Endometrial microvascular endothelial cells (primary cell): ENCODE results near the gene KLHL42. TPM values are rescaled to one million over a fixed set of nuclear protein-coding genes. Genes with fewer than 3 reads are reported as not detected.

Experiments
- in situ Hi-C: cut with HindIII; loops from 2 replicates; pipeline ENCODE4 v1.10.0; 2017; ENCODE audit warnings: low sequenced_read_pairs, low pct_unique_long_range_greater_than_20kb; ENCODE audit errors: inconsistent ontology term
- total RNA-seq: library from RNA; depleted of rRNA; stranded (reverse); fragments of >200 nt; gene quantifications from one replicate; pipeline ENCODE4 v1.2.3, GENCODE V29; 2015; ENCODE audit errors: inconsistent ontology term

The KLHL42 gene
- total RNA-seq, 1 donor from 2014 or later: 36.9 TPM

DNA sequence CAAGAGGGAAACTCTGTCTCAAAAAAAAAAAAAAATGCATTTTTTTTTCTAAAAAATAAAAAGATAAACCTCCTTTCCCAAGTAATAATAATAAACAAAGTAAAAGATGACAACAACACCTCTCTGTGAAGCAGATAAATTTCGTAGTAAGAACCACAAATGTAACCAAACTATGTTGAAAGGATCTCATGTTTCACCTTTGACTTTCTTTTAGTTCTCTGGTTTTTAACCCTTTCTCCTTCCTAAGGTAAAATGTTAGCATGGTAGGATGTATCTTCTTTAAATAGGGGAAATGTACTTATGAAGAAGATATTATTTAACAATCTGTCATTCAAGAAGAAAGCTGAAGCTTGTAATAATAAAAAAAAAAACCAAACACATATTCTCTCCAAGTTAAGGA is 1.8 kb upstream of the KLHL42 start:
- in situ Hi-C loops: no loop called here

DNA sequence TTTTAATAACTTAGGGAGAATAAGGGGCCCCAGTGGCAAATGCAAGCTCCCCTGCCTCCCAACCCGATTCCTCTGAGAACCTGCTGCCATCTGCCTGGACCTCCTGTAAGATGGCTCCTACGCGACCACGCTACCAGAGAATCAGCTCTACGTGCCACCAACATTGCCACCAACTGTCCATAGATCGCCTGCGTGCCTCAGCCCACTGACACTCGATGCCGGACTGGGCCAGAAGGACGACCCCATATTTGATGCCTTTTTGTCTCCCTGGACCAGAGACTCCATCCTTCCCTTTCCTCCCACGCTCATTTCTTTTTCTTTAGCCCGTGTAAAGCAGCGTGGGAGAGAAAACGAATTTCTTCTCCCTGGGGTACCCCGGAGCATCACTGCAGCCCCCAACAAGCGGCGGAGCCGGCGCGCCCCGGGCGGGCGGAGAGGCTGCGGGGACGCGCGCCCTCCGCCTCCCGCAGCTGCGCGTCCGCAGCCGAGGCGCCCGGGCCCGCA is 565 bp upstream of the KLHL42 start:
- in situ Hi-C loops: no loop called here

DNA sequence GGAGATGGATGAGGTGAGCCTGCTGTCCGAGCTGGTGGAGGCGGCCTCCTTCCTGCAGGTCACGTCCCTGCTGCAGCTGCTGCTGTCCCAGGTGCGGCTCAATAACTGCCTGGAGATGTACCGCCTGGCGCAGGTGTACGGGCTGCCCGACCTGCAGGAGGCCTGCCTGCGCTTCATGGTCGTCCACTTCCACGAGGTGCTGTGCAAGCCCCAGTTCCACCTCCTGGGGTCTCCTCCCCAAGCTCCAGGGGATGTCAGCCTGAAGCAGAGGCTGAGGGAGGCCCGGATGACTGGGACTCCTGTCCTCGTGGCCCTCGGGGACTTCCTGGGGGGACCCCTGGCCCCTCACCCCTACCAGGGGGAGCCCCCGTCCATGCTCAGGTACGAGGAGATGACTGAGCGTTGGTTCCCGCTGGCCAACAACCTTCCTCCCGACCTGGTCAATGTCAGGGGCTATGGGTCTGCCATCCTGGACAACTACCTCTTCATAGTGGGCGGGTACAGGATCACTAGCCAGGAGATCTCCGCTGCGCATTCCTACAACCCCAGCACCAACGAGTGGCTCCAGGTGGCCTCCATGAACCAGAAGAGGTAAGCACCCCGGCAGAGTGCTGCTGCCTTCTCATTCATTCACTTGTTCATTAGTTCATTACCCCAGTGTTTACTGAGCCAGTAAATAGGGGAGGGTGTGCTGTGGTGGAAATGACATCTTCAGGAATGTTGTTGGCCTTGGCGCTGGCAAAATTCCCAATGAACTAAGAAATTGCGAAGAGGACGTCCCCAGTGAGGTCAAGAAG is 777 bp downstream of the KLHL42 start:
- in situ Hi-C loops: no loop called here

DNA sequence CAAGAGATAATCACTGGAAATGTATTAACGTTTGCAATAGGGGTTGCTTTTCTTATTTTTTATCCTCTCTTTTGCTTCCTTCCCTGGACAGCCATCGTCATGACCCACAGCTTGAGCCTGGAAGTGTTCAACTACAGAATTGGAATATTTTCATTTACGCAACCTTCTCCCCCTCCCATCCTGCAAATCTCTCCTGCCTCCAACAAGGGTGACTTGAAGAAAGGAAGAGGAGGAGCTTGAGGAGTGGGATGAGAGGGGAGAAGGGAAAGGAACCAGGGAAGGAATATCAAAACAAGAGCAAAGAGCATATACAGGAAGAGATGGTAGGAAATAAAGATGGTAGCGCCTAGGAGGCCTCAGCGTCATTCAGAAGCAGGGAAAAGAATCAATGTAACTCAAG is 1.6 kb downstream of the KLHL42 start:
- in situ Hi-C loops: no loop called here

- in situ Hi-C loops: no loop called here
Observed at GRCh38 chr12:27782481-27782880, 2.4 kb downstream of the KLHL42 start.

DNA sequence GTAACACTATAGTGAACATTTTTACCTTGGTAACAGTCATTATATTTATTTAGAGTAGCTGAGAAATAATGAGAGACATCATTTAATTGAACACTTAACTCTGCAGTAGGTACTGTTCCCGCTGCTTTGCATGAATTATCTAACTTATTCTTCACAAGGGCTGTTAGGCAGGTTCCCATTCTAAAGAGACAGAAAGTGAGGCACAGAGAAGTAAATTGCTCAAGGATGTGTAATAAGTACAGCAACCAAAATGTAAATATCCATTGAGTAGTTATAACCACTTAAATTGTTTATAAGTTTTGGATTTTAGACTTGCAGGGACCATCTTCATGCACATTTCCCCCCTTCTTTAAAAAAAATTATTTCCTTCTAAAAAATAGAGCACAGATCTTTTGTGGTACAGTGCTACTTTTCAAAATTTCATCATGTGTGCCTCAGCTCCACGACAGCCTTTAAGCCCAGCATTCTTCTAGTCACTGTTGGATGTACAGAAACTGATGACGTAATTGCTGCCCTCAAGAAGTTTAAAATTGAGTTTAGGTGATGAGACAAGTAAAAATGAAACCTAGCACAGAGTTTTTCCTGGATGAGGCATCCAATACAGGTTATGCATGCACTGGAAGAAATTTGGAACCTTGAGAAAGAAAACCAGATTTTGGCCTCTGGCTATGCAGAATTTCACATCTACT is 6.0 kb downstream of the KLHL42 start:
- in situ Hi-C loops: no loop called here

DNA sequence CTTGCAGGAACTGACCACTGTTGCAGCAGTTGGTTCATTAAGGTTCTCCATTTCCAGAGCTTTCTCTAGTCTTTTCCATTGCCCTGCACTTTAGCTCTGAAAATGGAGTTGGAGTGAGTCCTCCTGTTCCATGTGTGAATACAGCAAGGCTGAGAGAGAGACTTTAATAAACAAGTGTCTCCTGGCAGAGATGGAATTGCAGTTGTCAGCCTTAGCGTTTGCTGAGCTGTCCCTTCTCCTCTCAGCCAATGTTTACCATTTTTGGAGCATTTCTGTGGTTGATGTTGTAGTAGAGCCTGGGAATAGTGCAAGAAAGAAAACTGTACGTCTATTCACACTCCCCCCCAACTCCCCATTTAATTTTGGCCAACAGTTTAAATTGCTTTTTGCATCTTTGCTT is 7.5 kb downstream of the KLHL42 start:
- in situ Hi-C loops: no loop called here

DNA sequence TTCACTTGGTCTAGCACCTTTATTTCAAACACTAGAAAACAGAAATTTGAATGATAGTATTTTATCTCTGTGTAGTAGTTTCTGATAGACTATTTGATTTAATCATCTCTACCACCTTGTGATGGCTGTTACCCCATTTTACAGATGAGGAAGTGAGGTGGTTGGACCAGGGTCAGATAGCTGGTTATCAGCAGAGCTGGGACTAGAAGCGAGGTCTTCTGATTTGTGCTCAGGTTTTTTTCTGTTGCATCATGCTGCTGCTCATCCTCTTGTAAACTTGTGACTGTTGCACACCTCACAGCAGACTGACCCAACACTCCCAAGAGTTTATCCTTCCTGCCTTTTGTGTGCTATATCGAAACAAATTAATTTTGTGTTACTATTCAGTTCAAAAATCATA is 10.1 kb downstream of the KLHL42 start:
- in situ Hi-C loops: no loop called here

- in situ Hi-C loops: no loop called here
Observed at GRCh38 chr12:27794818-27795584, 15.0 kb downstream of the KLHL42 start.

DNA sequence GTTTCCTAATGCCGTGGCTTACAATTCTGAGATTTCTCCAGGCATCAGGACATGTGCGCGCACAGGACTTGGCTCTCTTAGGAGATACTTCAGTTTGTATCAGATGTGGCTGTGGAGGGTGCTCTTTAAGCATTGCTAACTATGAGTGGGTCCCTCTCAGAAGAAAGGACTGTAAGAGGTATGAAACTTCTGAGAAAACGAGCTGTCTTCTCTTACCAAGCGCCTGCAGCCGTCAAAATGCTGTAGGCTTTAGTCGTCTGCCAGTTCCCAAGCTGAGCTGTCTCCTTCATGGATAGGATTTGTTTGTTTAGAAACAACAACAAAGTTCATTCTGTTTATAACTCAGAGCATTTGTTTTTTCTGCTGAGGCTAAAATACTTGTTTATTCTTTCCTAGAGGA is 16.1 kb downstream of the KLHL42 start:
- in situ Hi-C loops: no loop called here

- in situ Hi-C loops: no loop called here
Observed at GRCh38 chr12:27797301-27798025, 17.4 kb downstream of the KLHL42 start.

GRCh38 chr12:27800819-27801218 is 20.8 kb downstream of the KLHL42 start:
- in situ Hi-C loops: no loop called here

- in situ Hi-C loops: no loop called here
Observed at GRCh38 chr12:27801630-27802029, 21.6 kb downstream of the KLHL42 start.

DNA sequence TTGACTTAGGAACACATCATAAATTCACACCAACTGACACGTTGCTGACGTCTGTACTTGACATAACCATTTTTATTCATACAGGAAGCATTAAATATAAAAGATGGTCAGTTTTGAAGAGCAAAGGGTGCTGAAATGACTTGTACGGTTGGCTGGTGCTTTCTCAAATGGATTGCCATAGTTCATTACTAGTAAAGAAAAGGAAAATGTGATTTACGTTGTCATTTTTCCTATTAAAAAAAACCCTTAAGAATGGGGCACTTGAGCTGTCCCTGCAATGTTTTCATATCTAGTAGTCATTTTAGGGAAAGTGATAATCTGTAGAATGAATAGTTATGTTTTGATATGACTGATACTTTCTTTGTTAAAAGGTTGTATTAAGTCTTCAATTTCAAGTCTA is 22.5 kb downstream of the KLHL42 start:
- in situ Hi-C loops: no loop called here

DNA sequence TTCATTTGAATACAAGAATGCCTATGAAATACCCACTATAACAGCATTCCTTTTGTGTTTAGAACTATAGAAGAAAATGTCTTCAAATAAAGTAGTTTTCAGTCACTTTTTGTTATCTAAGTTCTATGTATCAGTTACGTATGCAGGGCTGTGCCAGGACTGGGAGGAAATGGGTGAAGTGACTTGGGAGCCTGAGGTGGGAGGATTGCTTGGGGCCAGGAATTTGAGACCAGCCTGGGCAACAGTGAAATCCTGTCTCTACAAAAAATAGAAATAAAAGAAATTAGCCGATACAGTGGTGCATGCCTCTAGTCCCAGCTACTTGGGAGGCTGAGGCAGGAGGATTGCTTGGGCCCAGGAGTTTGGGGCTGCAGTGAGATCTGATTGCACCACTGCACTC is 22.9 kb downstream of the KLHL42 start:
- in situ Hi-C loops: no loop called here

- in situ Hi-C loops: no loop called here
Observed at GRCh38 chr12:27805238-27805637, 25.2 kb downstream of the KLHL42 start.

GRCh38 chr12:27806259-27806658 is 26.2 kb downstream of the KLHL42 start:
- in situ Hi-C loops: no loop called here

- in situ Hi-C loops: no loop called here
Observed at GRCh38 chr12:27807063-27807703, 27.1 kb downstream of the KLHL42 start.

DNA sequence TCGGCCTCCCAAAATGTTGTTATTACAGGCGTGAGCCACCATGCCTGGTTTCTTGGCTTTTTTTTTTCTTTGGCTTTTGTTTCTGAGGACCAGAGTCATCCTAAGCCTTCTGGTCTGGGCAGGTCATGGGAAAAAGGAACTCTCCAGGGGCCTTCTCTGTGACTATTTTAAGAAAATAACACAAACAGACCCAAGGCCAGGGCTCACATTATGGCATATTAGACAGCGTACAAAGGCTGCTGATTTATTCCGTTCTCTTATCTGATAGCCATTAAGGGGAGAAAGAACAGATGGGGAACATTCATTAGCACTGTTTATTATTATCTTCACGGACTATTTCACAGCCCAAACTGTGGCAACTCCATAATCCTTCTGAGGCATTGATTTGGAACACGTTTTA is 28.8 kb downstream of the KLHL42 start:
- in situ Hi-C loops: no loop called here
